ENCODE measurements around the gene KRT85. TPM values are rescaled to one million over a fixed set of nuclear protein-coding genes. Genes with fewer than 3 reads are reported as not detected.
"Not testable (repeated sequence)": the region's sequence is repeated elsewhere in the genome, so short reads cannot be mapped to it uniquely, and the experiment has no call there.

The KRT85 gene
- not detected in 2 replicates for total RNA-seq

GRCh38 chr12:52366738-52367485 is at the start of gene KRT85:
TSS of gene KRT85 (minus strand) at chr12:52367481. CDS start at chr12:52367405, 76 bp downstream.
- no peak for DNase-seq (ENCODE audit: extremely low read depth, low read depth, low spot score)

GRCh38 chr12:52416795-52417194 is 49.5 kb upstream of the KRT85 start:
- no peak for DNase-seq (ENCODE audit: extremely low read depth, low read depth, low spot score)

- DNase-seq (ENCODE audit: extremely low read depth, low read depth, low spot score): no peak
Observed at GRCh38 chr12:52415870-52416750, 48.8 kb upstream of the KRT85 start.

GRCh38 chr12:52414936-52415335 is 47.7 kb upstream of the KRT85 start:
- no peak for DNase-seq (ENCODE audit: extremely low read depth, low read depth, low spot score)

GRCh38 chr12:52413782-52414345 is 46.6 kb upstream of the KRT85 start:
- DNase-seq (ENCODE audit: extremely low read depth, low read depth, low spot score): no peak

- no peak for DNase-seq (ENCODE audit: extremely low read depth, low read depth, low spot score)
Observed at GRCh38 chr12:52413202-52413601, 45.9 kb upstream of the KRT85 start.

- DNase-seq (ENCODE audit: extremely low read depth, low read depth, low spot score): no peak
Observed at GRCh38 chr12:52411815-52412214, 44.5 kb upstream of the KRT85 start.

GRCh38 chr12:52410589-52411248 is 43.4 kb upstream of the KRT85 start:
- not testable (repeated sequence) for DNase-seq (ENCODE audit: extremely low read depth, low read depth, low spot score)

GRCh38 chr12:52407918-52408317 is 40.6 kb upstream of the KRT85 start:
- no peak for DNase-seq (ENCODE audit: extremely low read depth, low read depth, low spot score)

- DNase-seq (ENCODE audit: extremely low read depth, low read depth, low spot score): no peak
Observed at GRCh38 chr12:52405922-52406385, 38.7 kb upstream of the KRT85 start, which contains the start of gene KRT82. TSS of gene KRT82 (minus strand) at chr12:52406335. CDS start at chr12:52406277, 58 bp downstream.

GRCh38 chr12:52404951-52405350 is 37.7 kb upstream of the KRT85 start:
- DNase-seq (ENCODE audit: extremely low read depth, low read depth, low spot score): no peak

GRCh38 chr12:52403561-52403960 is 36.3 kb upstream of the KRT85 start:
- DNase-seq (ENCODE audit: extremely low read depth, low read depth, low spot score): no peak

GRCh38 chr12:52402873-52403540 is 35.7 kb upstream of the KRT85 start:
- DNase-seq (ENCODE audit: extremely low read depth, low read depth, low spot score): no peak

GRCh38 chr12:52402377-52402776 is 35.1 kb upstream of the KRT85 start:
- DNase-seq (ENCODE audit: extremely low read depth, low read depth, low spot score): no peak

GRCh38 chr12:52401926-52402325 is 34.6 kb upstream of the KRT85 start:
- DNase-seq (ENCODE audit: extremely low read depth, low read depth, low spot score): no peak

GRCh38 chr12:52401526-52401925 is 34.2 kb upstream of the KRT85 start:
- DNase-seq (ENCODE audit: extremely low read depth, low read depth, low spot score): no peak

GRCh38 chr12:52400906-52401305 is 33.6 kb upstream of the KRT85 start:
- no peak for DNase-seq (ENCODE audit: extremely low read depth, low read depth, low spot score)

GRCh38 chr12:52399756-52400155 is 32.5 kb upstream of the KRT85 start:
- no peak for DNase-seq (ENCODE audit: extremely low read depth, low read depth, low spot score)

GRCh38 chr12:52398176-52398575 is 30.9 kb upstream of the KRT85 start:
- no peak for DNase-seq (ENCODE audit: extremely low read depth, low read depth, low spot score)

- DNase-seq (ENCODE audit: extremely low read depth, low read depth, low spot score): no peak
Observed at GRCh38 chr12:52396656-52397055, 29.4 kb upstream of the KRT85 start.
